Measurements from ENCODE around the gene XPNPEP1.

The XPNPEP1 gene

GRCh38 chr10:109892117-109892516, 31.2 kb downstream of the XPNPEP1 start:
- DNase-seq = no peak

- DNase-seq = no peak
These were observed 32.2 kb downstream of the XPNPEP1 start for GRCh38 chr10:109891105-109891504.

GRCh38 chr10:109889867-109890266, 33.4 kb downstream of the XPNPEP1 start:
- no peak for DNase-seq

GRCh38 chr10:109887776-109888175, 35.5 kb downstream of the XPNPEP1 start:
- no peak for DNase-seq

GRCh38 chr10:109887243-109887642, 36.1 kb downstream of the XPNPEP1 start:
- no peak for DNase-seq

- no peak for DNase-seq
These were observed 36.5 kb downstream of the XPNPEP1 start for GRCh38 chr10:109886781-109887140.

- no peak for DNase-seq
These were observed 37.1 kb downstream of the XPNPEP1 start for GRCh38 chr10:109886037-109886780.

GRCh38 chr10:109883859-109884771, 39.2 kb downstream of the XPNPEP1 start:
- DNase-seq = peak; percentile 32

GRCh38 chr10:109882251-109883057, 40.9 kb downstream of the XPNPEP1 start:
- DNase-seq = no peak

- DNase-seq = no peak
These were observed 41.6 kb downstream of the XPNPEP1 start for GRCh38 chr10:109881769-109882057.

- DNase-seq = no peak
These were observed 42.2 kb downstream of the XPNPEP1 start for GRCh38 chr10:109880886-109881768.

GRCh38 chr10:109877546-109877945, 45.8 kb downstream of the XPNPEP1 start:
- no peak for DNase-seq

GRCh38 chr10:109875828-109876821, 47.2 kb downstream of the XPNPEP1 start:
- DNase-seq = no peak

GRCh38 chr10:109875151-109875568, 48.2 kb downstream of the XPNPEP1 start:
- no peak for DNase-seq

- no peak for DNase-seq
These were observed 51.8 kb downstream of the XPNPEP1 start for GRCh38 chr10:109871476-109871875.

- DNase-seq = no peak
These were observed 56.2 kb downstream of the XPNPEP1 start for GRCh38 chr10:109866995-109867635.

- no peak for DNase-seq
These were observed 56.9 kb downstream of the XPNPEP1 start for GRCh38 chr10:109866168-109866994.

- no peak for DNase-seq
These were observed 59.5 kb downstream of the XPNPEP1 start for GRCh38 chr10:109863775-109864174.

- DNase-seq = no peak
These were observed 60.6 kb downstream of the XPNPEP1 start for GRCh38 chr10:109862738-109863137.

- no peak for DNase-seq
These were observed 61.3 kb downstream of the XPNPEP1 start for GRCh38 chr10:109862041-109862440.
